BLaER1 (cell line): Measurements from ENCODE around the gene SERPIND1.
A peak's percentile ranks its signal among the peaks of the same experiment; 100 is the strongest.

Source experiments
- H3K27ac ChIP-seq: shearing (Covaris generic); formaldehyde crosslinking; 2 replicates; pipeline ENCODE4 v1.8.1; 2022
- H3K27me3 ChIP-seq: shearing (Covaris generic); formaldehyde crosslinking; 2 replicates; pipeline ENCODE4 v1.8.1; 2022
- H3K36me3 ChIP-seq: shearing (Covaris generic); formaldehyde crosslinking; 2 replicates; pipeline ENCODE4 v1.8.1; 2022
- H3K4me1 ChIP-seq: shearing (Covaris generic); formaldehyde crosslinking; 2 replicates; pipeline ENCODE4 v1.8.1; 2022
- H3K4me2 ChIP-seq: shearing (Covaris generic); formaldehyde crosslinking; 2 replicates; pipeline ENCODE4 v1.8.1; 2022
- H3K4me3 ChIP-seq: shearing (Covaris generic); formaldehyde crosslinking; 2 replicates; pipeline ENCODE4 v1.8.1; 2022
- H3K9ac ChIP-seq: shearing (Covaris generic); formaldehyde crosslinking; 2 replicates; pipeline ENCODE4 v1.8.1; 2022
- H3K9me3 ChIP-seq: shearing (Covaris generic); formaldehyde crosslinking; 2 replicates; pipeline ENCODE4 v1.8.1; 2022
- H4K20me1 ChIP-seq: shearing (Covaris generic); formaldehyde crosslinking; 2 replicates; pipeline ENCODE4 v1.8.1; 2022
- Cebpa-rat ChIP-seq: shearing (Covaris generic); IDR thresholded peaks from 2 replicates; pipeline ENCODE4 v1.8.1; 2022

Gene SERPIND1

DNA sequence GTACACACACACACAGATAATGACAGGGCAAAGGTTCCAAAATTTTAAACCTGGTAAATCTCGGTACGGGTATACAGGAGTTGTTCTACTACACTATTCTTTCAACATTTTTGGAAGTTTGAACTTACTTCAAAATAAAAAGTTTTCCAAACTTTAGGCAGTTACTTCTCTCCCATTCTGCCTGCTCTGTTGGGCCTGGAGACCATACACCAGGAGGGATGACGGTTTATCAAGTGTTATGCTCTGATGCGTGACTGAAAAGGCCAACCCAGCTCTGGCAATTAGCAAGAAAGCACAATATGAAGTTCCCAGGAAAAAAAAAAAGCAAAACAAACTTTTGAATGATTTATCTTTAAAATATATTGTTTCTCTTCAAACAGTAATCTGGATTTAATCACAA lies 969 bp downstream of the SERPIND1 start:
- Histone ChIP-seq H3K36me3 (peaks cover 31% of the 10 kb centered on the region), H3K4me1 (peaks cover 66% of the 10 kb centered on the region), H4K20me1 (no peaks in the 10 kb centered on the region), H3K27me3 (no peaks in the 10 kb centered on the region), H3K4me3 (no peak overlapping the region), H3K9me3 (no peaks in the 10 kb centered on the region), H3K27ac (0 out of 2 replicates have a peak overlapping the region, but pooled peaks have one; percentile 4), H3K4me2 (peak overlapping the region; percentile 57), H3K9ac (no peak overlapping the region)
- no peak for TF ChIP-seq Cebpa-rat

DNA sequence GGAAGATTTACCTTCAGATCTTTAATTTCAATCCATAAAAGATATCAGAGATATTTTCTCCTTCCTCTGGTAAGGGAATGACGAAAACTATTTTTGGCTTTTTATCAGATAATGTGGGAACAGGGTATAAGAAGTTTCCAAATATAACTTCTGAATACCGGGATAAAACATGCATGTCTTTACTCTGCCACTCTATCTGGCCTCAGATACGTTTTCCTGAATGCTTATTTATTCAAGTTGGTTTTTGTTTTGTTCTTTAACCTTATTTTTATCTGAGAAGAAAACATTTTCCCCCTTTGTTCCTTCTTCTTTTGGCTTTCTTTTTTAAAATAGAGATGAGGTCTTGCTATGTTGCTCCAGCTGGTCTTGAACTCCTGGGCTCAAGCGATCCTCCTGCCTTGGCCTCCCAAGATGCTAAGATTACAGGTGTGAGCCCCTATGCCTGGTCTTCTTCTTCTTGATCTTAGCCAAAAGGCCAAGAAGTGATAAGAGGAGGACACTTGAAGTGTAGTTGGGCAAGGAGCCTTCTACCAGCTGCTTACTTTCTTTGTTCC lies 1.5 kb downstream of the SERPIND1 start:
- Histone ChIP-seq H3K4me2 (peak overlapping the region; percentile 57), H3K4me1 (peaks cover 63% of the 10 kb centered on the region), H3K36me3 (peaks cover 36% of the 10 kb centered on the region), H3K27ac (peak overlapping the region; percentile 24; the same call in 1 of the 2 replicates), H4K20me1 (no peaks in the 10 kb centered on the region), H3K27me3 (no peaks in the 10 kb centered on the region), H3K9ac (no peak overlapping the region), H3K4me3 (no peak overlapping the region), H3K9me3 (no peaks in the 10 kb centered on the region)
- TF ChIP-seq Cebpa-rat = no peak

DNA sequence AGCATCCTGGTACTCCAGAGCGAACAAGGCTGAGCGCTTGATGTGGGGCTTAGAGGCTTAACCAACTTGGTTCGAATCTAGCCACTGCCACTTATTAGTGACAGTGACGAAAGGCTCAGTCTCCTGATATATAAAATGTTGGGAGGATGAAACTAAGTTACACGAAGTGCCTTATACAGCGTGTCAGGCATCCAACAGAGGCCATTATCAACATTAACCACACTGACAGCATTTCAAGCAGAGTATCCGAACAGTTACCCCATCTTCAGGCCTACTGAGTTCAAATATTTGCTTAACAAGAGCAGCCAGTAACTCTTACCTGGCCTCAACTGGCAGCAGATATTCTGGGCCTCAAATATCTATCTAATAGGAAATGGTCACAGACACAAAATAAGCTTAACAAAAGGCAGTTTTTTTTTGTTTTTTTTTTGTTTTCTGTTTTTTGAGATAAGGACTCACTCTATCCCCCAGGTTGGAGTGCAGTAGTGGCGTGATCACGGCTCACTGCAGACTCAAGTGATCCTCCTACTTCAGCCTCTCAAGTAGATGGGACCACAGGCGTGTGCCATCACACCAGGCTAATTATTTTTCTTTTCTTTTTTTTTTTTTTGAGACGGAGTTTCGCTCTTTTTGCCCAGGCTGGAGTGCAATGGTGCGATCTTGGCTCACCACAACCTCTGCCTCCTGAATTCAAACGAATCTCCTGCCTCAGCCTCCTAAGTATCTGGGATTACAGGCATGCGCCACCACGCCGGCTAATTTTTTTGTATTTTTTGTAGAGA lies 2.9 kb downstream of the SERPIND1 start:
- no peak overlapping the region for H3K4me2 ChIP-seq
- H3K9ac ChIP-seq = no peak overlapping the region
- H3K27ac ChIP-seq = no peak overlapping the region
- H3K27me3 ChIP-seq = no peaks in the 10 kb centered on the region
- H3K36me3 ChIP-seq = peaks cover 39% of the 10 kb centered on the region
- no peak for TF ChIP-seq Cebpa-rat
- no peak overlapping the region for H3K4me3 ChIP-seq
- H3K9me3 ChIP-seq = no peaks in the 10 kb centered on the region
- peaks cover 68% of the 10 kb centered on the region for H3K4me1 ChIP-seq
- H4K20me1 ChIP-seq = no peaks in the 10 kb centered on the region

DNA sequence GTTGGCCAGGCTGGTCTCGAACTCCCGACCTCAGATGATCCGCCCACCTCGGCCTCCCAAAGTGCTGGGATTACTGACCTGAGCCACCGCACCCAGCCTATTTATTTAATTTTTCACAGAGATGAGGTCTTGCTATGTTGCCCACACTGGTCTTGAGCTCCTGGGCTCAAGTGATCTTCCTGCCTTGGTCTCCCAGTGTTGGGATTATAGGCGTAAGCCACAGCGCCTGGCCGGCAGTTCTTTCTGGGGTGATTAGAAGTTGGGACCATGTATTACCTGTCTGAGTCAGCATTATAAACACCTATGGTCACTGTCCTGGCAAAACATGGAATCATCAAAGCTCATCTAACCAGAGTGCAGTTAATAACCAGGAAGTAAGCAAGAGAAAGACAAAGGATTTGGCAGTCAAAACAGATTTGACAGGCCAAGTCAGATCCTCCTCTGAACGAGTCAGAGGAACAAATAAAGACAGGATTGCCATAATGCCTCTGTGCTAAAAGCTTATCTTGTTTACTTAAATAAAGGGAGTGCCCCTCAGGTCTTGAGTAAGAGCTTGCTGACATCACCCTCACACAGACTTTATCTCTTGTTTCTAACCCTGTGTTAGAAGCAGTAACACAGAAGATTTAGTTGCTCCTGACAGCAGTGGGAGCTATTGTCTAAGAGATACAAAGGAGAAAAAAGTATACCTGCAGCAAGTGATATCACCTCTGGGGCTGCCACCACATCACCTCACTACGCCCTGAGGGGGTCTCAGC lies 3.7 kb downstream of the SERPIND1 start:
- H3K27me3 ChIP-seq = no peaks in the 10 kb centered on the region
- H3K4me1 ChIP-seq = peaks cover 76% of the 10 kb centered on the region
- no peaks in the 10 kb centered on the region for H4K20me1 ChIP-seq
- H3K36me3 ChIP-seq = peaks cover 42% of the 10 kb centered on the region
- no peak for TF ChIP-seq Cebpa-rat
- no peak overlapping the region for H3K4me2 ChIP-seq
- no peak overlapping the region for H3K9ac ChIP-seq
- no peak overlapping the region for H3K27ac ChIP-seq
- no peaks in the 10 kb centered on the region for H3K9me3 ChIP-seq
- no peak overlapping the region for H3K4me3 ChIP-seq

DNA sequence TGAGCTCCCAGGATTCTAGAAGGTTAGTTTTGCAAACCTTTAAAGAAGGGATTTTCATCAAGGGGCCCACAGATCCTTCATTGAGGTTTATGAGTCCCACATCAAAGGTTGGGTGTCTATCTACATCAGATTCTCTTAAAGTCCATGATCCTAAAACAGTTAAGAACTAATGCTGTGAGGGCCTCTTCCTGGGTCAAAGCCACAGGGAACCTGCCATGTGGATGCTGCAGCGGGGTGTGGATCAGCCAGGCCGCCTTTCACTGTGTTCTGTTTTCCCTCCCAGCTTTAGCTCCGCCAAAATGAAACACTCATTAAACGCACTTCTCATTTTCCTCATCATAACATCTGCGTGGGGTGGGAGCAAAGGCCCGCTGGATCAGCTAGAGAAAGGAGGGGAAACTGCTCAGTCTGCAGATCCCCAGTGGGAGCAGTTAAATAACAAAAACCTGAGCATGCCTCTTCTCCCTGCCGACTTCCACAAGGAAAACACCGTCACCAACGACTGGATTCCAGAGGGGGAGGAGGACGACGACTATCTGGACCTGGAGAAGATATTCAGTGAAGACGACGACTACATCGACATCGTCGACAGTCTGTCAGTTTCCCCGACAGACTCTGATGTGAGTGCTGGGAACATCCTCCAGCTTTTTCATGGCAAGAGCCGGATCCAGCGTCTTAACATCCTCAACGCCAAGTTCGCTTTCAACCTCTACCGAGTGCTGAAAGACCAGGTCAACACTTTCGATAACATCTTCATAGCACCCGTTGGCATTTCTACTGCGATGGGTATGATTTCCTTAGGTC lies 5.3 kb downstream of the SERPIND1 start:
- no peaks in the 10 kb centered on the region for H3K27me3 ChIP-seq
- H3K9ac ChIP-seq = 0 out of 2 replicates have a peak overlapping the region, but pooled peaks have one; percentile 15
- H3K9me3 ChIP-seq = no peaks in the 10 kb centered on the region
- no peak overlapping the region for H3K27ac ChIP-seq
- H3K36me3 ChIP-seq = peaks cover 44% of the 10 kb centered on the region
- no peak overlapping the region for H3K4me3 ChIP-seq
- H3K4me2 ChIP-seq = peak overlapping the region; percentile 37
- H4K20me1 ChIP-seq = 0 out of 2 replicates have a peak, but pooled peaks cover 4% of the 10 kb centered on the region
- TF ChIP-seq Cebpa-rat = no peak
- H3K4me1 ChIP-seq = peaks cover 77% of the 10 kb centered on the region

DNA sequence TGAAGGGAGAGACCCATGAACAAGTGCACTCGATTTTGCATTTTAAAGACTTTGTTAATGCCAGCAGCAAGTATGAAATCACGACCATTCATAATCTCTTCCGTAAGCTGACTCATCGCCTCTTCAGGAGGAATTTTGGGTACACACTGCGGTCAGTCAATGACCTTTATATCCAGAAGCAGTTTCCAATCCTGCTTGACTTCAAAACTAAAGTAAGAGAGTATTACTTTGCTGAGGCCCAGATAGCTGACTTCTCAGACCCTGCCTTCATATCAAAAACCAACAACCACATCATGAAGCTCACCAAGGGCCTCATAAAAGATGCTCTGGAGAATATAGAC lies 5.9 kb downstream of the SERPIND1 start:
- Histone ChIP-seq H3K9me3 (no peaks in the 10 kb centered on the region), H3K9ac (no peak overlapping the region), H3K4me3 (no peak overlapping the region), H3K4me1 (peaks cover 77% of the 10 kb centered on the region), H3K36me3 (peaks cover 44% of the 10 kb centered on the region), H3K27ac (no peak overlapping the region), H3K4me2 (no peak overlapping the region), H3K27me3 (no peaks in the 10 kb centered on the region), H4K20me1 (0 out of 2 replicates have a peak, but pooled peaks cover 8% of the 10 kb centered on the region)
- TF ChIP-seq Cebpa-rat = no peak

DNA sequence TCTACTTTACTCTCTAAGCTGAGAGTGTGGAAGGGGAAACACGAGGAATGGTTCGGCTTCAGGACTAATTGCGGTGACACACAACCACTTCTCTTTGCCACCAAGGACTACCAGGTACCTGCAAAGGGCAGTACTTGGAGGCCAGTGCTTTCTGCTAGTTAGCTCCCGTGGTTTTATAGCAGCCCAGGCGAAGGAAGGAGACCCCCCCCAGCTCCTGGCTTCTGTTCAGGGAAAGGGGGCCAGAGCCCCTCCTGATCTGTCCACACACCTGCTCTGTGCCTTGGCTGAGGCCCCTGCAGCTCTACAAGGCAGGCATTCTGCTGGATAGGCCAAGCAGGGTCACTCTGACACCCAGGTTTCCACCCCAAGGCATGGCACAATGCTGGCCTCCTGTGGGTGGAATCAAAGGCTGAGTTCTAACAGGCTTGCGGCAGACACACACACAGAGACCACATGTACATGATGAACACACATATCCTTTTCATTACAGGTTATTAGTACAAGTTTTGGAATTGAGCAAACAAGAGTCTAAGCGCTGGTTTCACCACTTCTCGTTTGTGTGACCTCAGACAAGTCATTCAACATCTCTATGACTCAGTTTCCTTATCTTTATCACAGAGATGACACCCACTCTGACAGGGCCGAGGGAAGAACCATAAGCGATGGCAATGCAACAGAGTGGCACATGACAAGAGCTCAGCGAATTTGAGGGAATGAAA lies 7.5 kb downstream of the SERPIND1 start:
- TF ChIP-seq Cebpa-rat = no peak
- Histone ChIP-seq H3K4me3 (no peak overlapping the region), H3K27ac (0 out of 2 replicates have a peak overlapping the region, but pooled peaks have one; percentile 33), H3K4me1 (peaks cover 73% of the 10 kb centered on the region), H3K9me3 (no peaks in the 10 kb centered on the region), H3K9ac (no peak overlapping the region), H4K20me1 (0 out of 2 replicates have a peak, but pooled peaks cover 18% of the 10 kb centered on the region), H3K27me3 (no peaks in the 10 kb centered on the region), H3K36me3 (peaks cover 50% of the 10 kb centered on the region), H3K4me2 (no peak overlapping the region)

DNA sequence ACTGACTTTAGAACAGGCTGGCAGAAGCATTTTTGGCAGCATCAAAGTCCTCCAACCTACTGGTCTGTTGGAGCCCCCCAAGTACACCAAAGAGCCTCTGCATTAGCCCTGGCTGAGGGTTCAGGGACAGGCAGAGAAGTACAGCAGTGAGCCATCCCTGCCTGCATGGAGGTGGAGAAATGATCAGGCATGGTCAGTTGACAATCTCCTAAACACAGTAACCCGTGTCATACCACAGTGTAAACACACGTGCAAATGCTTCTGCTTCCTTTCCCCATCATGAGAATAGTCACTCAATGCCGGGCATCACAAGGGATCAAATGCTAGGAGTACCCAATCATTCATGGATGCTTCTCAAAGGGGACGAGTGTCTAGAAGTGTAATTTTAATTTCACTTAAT lies 8.2 kb downstream of the SERPIND1 start:
- Histone ChIP-seq H3K9me3 (no peaks in the 10 kb centered on the region), H3K9ac (no peak overlapping the region), H3K4me2 (peak overlapping the region; percentile 67; the same call in 1 of the 2 replicates), H4K20me1 (0 out of 2 replicates have a peak, but pooled peaks cover 23% of the 10 kb centered on the region), H3K4me3 (no peak overlapping the region), H3K4me1 (peaks cover 76% of the 10 kb centered on the region), H3K36me3 (peaks cover 54% of the 10 kb centered on the region), H3K27ac (no peak overlapping the region), H3K27me3 (no peaks in the 10 kb centered on the region)
- no peak for TF ChIP-seq Cebpa-rat
